T47D (cell line): ENCODE measurements around the gene EPS15.
A peak's percentile ranks its signal among the peaks of the same experiment; 100 is the strongest.
"Not testable (repeated sequence)": the region's sequence is repeated elsewhere in the genome, so short reads cannot be mapped to it uniquely, and the experiment has no call there.

Source experiments
- DNase-seq, 2 experiments: peaks; one replicate each; pipeline versions ENCODE4 v3.0.0 to v3.0.0-alpha.2; 2011 to 2012; ENCODE audit warnings: low read depth in 1 of 2, low spot score in 1 of 2
- JUND ChIP-seq: IDR thresholded peaks from 2 replicates; pipeline ENCODE4 v1.6.1; 2012; ENCODE audit warnings: low read depth
- in situ Hi-C: cut with HindIII; loops from 2 replicates; pipeline ENCODE4 v1.10.0; 2016; ENCODE audit warnings: low sequenced_read_pairs, low pct_unique_long_range_greater_than_20kb

Gene EPS15

GRCh38 chr1:51439053-51439452 lies 80.0 kb downstream of the EPS15 start:
- in situ Hi-C loops = no loop called here

DNA sequence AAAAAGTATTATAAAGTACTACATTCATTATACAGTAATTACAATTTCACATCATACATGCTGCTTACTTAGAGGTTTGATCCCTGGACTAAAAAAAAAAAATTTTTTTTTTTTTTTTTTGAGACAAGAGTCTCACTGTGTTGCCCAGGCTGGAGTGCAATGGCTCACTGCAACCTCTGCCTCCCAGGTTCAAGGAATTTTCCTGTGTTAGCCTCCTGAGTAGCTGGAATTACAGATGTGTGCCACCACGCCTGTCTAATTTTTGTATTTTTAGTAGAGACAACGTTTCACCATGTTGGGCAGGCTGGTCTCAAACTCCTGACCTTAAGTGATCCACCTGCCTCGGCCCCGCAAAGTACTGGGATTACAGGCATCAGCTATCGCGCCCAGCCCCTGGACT lies 81.7 kb downstream of the EPS15 start:
- DNase-seq, in situ Hi-C loops: not testable (repeated sequence)

More at GRCh38 chr1:51439053-51439452, 80.0 kb downstream of the EPS15 start:
- DNase-seq = no peak
- TF ChIP-seq JUND = no peak

DNA sequence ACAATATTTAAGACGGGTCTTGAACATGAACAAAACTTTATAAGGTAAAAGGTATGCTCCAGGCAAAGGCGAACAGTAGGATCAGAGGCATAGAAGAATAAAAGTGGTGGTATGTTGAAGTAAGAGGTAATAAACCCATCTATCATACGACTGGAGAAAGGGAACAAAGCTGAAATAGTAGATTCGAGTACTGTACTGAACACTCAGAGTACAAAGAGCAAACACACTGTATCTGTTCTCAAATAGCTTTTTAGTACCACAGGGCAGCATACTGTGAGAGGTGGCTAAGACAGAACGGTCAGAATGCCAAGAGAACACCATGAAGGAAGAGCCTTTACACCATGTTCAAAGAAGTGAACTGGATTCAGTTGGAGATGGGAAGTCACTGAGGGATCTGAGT lies 83.2 kb downstream of the EPS15 start:
- in situ Hi-C loops = no loop called here
- TF ChIP-seq JUND = no peak
- DNase-seq = no peak

GRCh38 chr1:51433972-51434510 lies 85.0 kb downstream of the EPS15 start:
- no peak for TF ChIP-seq JUND
- in situ Hi-C loops = no loop called here
- DNase-seq = no peak

GRCh38 chr1:51433269-51433971 lies 85.6 kb downstream of the EPS15 start:
- in situ Hi-C loops = no loop called here
- TF ChIP-seq JUND = no peak
- DNase-seq = peak in 1 of 2 experiments; percentile 20

DNA sequence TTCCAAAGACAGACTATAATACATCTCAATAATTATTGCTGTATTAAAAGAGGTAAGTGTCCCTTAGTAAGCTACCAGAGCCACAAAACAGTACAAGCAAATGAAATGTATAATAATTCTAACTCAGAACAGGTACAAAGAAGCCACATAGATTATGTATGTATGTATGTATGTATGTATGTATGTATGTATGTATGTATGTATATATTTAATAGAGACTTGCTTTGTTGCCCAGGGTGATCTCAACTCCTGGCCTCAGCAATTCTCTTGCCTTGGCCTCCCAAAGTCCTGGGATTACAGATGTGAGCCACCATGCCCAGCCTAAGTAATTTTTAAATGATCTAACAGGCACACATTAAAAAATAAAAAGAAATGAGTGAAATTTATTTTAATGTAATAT lies 86.9 kb downstream of the EPS15 start:
- no peak for DNase-seq
- in situ Hi-C loops = no loop called here
- TF ChIP-seq JUND = no peak

DNA sequence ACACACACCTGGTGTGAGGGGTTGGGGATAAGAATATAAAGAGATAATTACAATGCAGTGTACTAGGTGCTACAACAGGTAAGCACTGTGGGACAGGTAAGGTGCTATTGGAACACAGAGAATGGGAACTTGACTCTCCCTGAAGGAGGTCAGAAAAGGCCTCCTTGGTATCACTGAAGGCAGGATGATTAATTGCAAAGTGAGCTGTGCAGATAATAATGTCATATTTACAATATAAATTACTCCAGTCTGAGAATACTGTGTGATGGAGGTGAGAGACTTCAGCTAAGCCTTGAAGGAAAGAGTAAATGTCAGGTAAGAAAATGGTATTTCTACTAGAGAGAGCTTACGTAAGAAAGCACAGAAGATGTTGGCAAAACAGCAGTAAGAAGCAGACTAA lies 91.6 kb downstream of the EPS15 start:
- no peak for TF ChIP-seq JUND

DNA sequence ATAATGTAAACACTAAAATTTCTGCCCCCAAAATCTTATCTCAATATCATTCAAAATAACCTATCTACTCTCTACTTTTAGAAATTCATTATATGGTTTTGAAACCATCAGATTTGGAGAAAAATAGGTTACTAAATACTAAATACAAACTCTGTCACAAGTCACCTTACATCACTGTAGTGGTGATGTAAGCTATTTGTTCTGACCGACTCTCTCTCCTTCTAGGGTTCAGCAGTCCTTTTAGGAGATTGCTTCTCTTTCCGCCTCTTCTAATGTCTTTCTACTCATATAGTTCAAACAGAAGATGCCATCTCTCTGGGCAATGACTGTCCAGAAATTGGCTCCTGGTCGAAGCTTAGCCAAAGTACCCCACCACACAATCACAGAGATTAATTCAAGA lies 93.1 kb downstream of the EPS15 start:
- in situ Hi-C loops = no loop called here
- no peak for DNase-seq
- no peak for TF ChIP-seq JUND

More for the DNA sequence above, 91.6 kb downstream of the EPS15 start:
- in situ Hi-C loops = no loop called here
- no peak for DNase-seq

GRCh38 chr1:51425273-51425672 lies 93.8 kb downstream of the EPS15 start:
- no peak for TF ChIP-seq JUND
- DNase-seq = no peak
- in situ Hi-C loops = no loop called here

- DNase-seq = no peak
- in situ Hi-C loops = no loop called here
- TF ChIP-seq JUND = no peak
Measured at GRCh38 chr1:51423073-51423821, 95.8 kb downstream of the EPS15 start.

- TF ChIP-seq JUND = no peak
- DNase-seq = no peak
- in situ Hi-C loops = no loop called here
Measured at GRCh38 chr1:51422367-51423072, 96.5 kb downstream of the EPS15 start.

DNA sequence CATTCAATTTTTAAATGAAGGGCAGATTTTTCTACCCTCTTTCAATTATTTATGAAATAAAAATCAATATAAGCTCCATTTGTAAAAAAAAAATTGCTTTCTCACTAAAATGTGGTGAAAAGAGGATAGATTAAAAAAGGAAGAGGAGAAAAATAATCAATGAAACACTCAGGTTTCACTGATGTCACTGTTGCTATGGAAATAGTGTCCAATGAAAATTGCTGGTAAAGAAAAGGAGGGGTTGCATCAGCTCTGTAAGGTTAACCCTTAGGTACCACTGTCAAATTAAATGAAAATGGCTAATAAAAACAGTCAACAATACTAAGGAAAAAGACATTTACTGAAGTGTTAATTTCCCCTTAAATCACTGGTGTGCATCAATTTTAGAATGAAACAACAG lies 97.1 kb downstream of the EPS15 start:
- no peak for TF ChIP-seq JUND
- peak; percentile 26 to 59 for DNase-seq
- in situ Hi-C loops = no loop called here
